ENCODE results near the gene ZDHHC1.

The ZDHHC1 gene

DNA sequence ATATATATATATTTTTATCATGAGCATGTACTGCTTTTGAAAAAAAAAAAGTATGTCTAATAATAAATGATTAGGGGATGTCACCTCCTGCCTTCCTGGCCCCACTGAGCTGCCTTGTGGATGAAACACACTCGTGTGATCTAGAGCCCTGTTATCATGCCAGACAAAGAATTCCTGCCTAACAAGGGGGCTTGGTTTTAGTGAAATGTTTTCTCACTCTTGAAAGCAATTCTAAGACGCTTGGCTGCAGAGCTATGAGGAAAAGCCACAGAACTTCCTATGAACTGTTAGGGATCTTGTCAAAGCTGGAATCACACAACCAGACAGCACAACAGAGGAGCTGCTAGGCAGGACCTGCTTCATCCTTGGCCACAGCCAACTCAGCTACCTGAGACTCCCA is 4.0 kb downstream of the ZDHHC1 start:
- TF ChIP-seq, protein P1, sequence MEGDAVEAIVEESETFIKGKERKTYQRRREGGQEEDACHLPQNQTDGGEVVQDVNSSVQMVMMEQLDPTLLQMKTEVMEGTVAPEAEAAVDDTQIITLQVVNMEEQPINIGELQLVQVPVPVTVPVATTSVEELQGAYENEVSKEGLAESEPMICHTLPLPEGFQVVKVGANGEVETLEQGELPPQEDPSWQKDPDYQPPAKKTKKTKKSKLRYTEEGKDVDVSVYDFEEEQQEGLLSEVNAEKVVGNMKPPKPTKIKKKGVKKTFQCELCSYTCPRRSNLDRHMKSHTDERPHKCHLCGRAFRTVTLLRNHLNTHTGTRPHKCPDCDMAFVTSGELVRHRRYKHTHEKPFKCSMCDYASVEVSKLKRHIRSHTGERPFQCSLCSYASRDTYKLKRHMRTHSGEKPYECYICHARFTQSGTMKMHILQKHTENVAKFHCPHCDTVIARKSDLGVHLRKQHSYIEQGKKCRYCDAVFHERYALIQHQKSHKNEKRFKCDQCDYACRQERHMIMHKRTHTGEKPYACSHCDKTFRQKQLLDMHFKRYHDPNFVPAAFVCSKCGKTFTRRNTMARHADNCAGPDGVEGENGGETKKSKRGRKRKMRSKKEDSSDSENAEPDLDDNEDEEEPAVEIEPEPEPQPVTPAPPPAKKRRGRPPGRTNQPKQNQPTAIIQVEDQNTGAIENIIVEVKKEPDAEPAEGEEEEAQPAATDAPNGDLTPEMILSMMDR (IDR thresholded peaks at IDR 0.05), result no peak
- H3K27ac ChIP-seq, result no peak overlapping the region
- H3K4me3 ChIP-seq, result no peak overlapping the region
- DNase-seq (ENCODE audit: low spot score), result no peak

GRCh38 chr16:67411339-67411738 is 4.9 kb downstream of the ZDHHC1 start:
- no peak for DNase-seq (ENCODE audit: low spot score)

GRCh38 chr16:67409631-67410030 is 6.6 kb downstream of the ZDHHC1 start:
- DNase-seq (ENCODE audit: low spot score), result no peak
- Histone ChIP-seq H3K4me3 (no peak overlapping the region), H3K27ac (no peak overlapping the region)
- TF ChIP-seq, protein P1 (IDR thresholded peaks at IDR 0.05), result no peak

More at GRCh38 chr16:67411339-67411738, 4.9 kb downstream of the ZDHHC1 start:
- Histone ChIP-seq H3K27ac (no peak overlapping the region), H3K4me3 (no peak overlapping the region)
- TF ChIP-seq, protein P1 (IDR thresholded peaks at IDR 0.05), result no peak

DNA sequence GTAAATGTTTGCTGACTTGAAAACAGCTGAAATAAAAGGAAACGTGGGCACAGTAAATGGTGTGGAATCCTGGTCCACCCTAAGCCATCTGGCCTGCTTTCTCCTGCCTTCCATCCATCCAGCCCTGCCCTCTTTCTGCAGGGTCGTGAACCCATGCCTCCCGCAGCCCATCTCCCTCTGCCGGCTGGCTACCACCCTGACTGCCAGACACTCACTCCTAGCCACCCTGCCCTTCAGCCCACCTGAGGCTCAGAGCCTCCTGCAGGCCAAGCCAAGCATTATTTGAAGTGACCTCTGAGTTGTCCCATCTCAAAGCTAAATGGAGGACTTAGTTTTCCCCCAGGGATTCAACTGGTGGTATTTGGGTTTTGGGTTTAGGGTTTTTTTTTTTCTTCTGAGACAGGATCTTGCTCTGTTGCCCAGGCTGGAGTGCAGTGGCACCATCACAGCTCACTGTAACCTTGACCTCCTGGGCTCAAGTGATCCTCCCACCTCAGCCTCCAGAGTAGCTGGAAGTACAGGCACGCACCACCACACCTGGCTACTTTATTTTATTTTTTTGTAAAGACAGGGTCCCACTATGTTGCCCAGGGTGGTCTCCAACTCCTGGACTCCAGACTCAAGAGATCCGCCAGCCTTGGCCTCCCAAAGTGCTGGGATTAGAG is 8.4 kb downstream of the ZDHHC1 start:
- Histone ChIP-seq H3K4me3 (no peak overlapping the region), H3K27ac (no peak overlapping the region)
- DNase-seq (ENCODE audit: low spot score), result no peak
- TF ChIP-seq, protein P1 (IDR thresholded peaks at IDR 0.05), result no peak

GRCh38 chr16:67407176-67407787 is 9.0 kb downstream of the ZDHHC1 start:
- no peak overlapping the region for H3K4me3 ChIP-seq
- TF ChIP-seq, protein P1 (IDR thresholded peaks at IDR 0.05), result no peak
- peak overlapping the region in 1 of 2 donors; percentile 72 for H3K27ac ChIP-seq
- DNase-seq (ENCODE audit: low spot score), result no peak

GRCh38 chr16:67406111-67406971 is 9.9 kb downstream of the ZDHHC1 start:
- H3K4me3 ChIP-seq, result no peak overlapping the region
- H3K27ac ChIP-seq, result peak overlapping the region in 1 of 2 donors; percentile 72
- TF ChIP-seq, protein P1 (IDR thresholded peaks at IDR 0.05), result no peak
- DNase-seq (ENCODE audit: low spot score), result no peak
